GM12872 (cell line): ENCODE data around the gene SNX9.

Experiments used
- CTCF ChIP-seq: IDR thresholded peaks from 3 replicates; pipeline ENCODE4 v1.5.1; 2011; ENCODE audit warnings: low read depth, mild to moderate bottlenecking, low read length, moderate library complexity; ENCODE audit not compliant: insufficient read depth

Gene SNX9

GRCh38 chr6:157887892-157888291 lies 64.8 kb downstream of the SNX9 start:
- no peak for TF ChIP-seq CTCF

GRCh38 chr6:157891544-157892362 lies 68.7 kb downstream of the SNX9 start:
- TF ChIP-seq CTCF = no peak

- no peak for TF ChIP-seq CTCF
These were observed 69.4 kb downstream of the SNX9 start for GRCh38 chr6:157892363-157892877.

- TF ChIP-seq CTCF = no peak
These were observed 70.2 kb downstream of the SNX9 start for GRCh38 chr6:157893238-157893637.

- no peak for TF ChIP-seq CTCF
These were observed 72.5 kb downstream of the SNX9 start for GRCh38 chr6:157895585-157895984.

- TF ChIP-seq CTCF = no peak
These were observed 73.9 kb downstream of the SNX9 start for GRCh38 chr6:157896932-157897331.

- TF ChIP-seq CTCF = no peak
These were observed 75.1 kb downstream of the SNX9 start for GRCh38 chr6:157898169-157898568.
